Measurements from ENCODE around the gene WDR7.

WDR7 gene

DNA sequence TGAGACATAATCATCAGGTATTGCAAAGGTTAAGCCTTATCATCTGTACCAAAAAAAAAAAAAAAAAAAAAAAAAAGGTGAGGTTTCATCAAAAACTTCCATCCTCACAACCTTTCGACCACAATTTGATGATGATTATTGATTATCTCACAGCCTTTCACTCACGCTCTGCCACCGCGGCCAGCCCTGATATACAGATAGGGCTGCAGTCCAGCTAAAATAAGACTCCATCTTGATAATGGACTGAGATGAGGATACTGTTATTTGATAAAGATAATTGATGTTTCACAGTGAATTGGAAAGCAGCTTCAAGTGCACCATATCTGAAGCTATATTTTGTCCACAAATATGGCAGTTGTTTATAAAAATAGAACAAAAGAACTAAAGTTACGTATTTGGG is 336.1 kb downstream of the WDR7 start:
- H3K27ac ChIP-seq (ENCODE audit: poor library complexity, severe bottlenecking), result no peak overlapping the region
- no peaks in the 10 kb centered on the region for H3K36me3 ChIP-seq (ENCODE audit: low read depth)
- DNase-seq (ENCODE audit: low spot score), result no peak
- ATAC-seq (ENCODE audit: low read depth), result no peak
- no peak overlapping the region for H3K4me3 ChIP-seq (ENCODE audit: severe bottlenecking)
- TF ChIP-seq, protein P1, sequence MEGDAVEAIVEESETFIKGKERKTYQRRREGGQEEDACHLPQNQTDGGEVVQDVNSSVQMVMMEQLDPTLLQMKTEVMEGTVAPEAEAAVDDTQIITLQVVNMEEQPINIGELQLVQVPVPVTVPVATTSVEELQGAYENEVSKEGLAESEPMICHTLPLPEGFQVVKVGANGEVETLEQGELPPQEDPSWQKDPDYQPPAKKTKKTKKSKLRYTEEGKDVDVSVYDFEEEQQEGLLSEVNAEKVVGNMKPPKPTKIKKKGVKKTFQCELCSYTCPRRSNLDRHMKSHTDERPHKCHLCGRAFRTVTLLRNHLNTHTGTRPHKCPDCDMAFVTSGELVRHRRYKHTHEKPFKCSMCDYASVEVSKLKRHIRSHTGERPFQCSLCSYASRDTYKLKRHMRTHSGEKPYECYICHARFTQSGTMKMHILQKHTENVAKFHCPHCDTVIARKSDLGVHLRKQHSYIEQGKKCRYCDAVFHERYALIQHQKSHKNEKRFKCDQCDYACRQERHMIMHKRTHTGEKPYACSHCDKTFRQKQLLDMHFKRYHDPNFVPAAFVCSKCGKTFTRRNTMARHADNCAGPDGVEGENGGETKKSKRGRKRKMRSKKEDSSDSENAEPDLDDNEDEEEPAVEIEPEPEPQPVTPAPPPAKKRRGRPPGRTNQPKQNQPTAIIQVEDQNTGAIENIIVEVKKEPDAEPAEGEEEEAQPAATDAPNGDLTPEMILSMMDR (IDR thresholded peaks at IDR 0.05; ENCODE audit: poor library complexity, severe bottlenecking), result no peak
- H3K9me3 ChIP-seq (ENCODE audit: severe bottlenecking), result no peaks in the 10 kb centered on the region
- no peaks in the 10 kb centered on the region for H3K27me3 ChIP-seq (ENCODE audit: insufficient read depth, poor library complexity, severe bottlenecking)
- no peaks in the 10 kb centered on the region for H3K4me1 ChIP-seq (ENCODE audit: insufficient read depth, poor library complexity, severe bottlenecking)

DNA sequence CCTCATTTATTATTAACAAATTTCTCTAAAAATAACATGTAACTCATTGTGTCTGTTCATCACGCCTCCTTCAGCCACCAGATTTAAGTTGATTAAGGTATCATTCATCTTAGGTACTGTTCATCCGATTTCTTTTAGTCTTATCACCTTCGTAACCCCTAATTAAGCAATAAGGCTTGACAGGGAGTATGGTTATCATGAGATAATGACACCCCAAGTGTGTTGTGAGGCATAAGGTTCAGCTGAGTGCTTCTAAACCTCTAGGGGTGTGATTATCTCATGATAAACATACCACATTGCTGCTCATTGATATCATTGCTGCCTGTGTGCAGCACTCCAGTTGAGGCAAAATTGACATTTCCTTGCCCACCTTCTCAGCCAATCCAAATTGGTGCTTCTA is 336.9 kb downstream of the WDR7 start:
- Histone ChIP-seq H3K27ac (ENCODE audit: poor library complexity, severe bottlenecking) (no peak overlapping the region), H3K9me3 (ENCODE audit: severe bottlenecking) (no peaks in the 10 kb centered on the region), H3K4me3 (ENCODE audit: severe bottlenecking) (no peak overlapping the region), H3K27me3 (ENCODE audit: insufficient read depth, poor library complexity, severe bottlenecking) (no peaks in the 10 kb centered on the region), H3K4me1 (ENCODE audit: insufficient read depth, poor library complexity, severe bottlenecking) (peaks cover 7% of the 10 kb centered on the region), H3K36me3 (ENCODE audit: low read depth) (no peaks in the 10 kb centered on the region)
- DNase-seq (ENCODE audit: low spot score) (no peak), ATAC-seq (ENCODE audit: low read depth) (no peak)
- TF ChIP-seq, protein P1 (IDR thresholded peaks at IDR 0.05; ENCODE audit: poor library complexity, severe bottlenecking), result no peak

DNA sequence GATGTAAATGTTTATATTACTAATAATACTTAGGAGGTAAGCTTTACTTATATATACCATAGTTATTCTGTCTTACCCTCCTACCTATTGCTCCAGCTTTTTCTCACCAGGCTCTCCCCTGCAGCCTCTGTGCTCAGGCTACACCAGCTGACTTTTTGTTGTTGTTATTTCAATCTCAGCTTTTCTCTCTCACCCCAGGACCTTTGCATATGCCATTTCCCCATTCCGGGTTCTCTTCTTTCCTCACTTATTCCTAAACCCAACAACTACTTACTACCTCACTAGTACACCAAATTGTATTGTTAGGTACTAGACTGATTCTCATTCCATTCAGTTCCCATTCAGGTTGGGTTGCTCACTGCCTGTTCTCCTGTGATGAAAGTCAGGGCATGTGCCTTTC is 339.5 kb downstream of the WDR7 start:
- no peak for ATAC-seq (ENCODE audit: low read depth)
- Histone ChIP-seq H3K4me1 (ENCODE audit: insufficient read depth, poor library complexity, severe bottlenecking) (peaks cover 7% of the 10 kb centered on the region), H3K27me3 (ENCODE audit: insufficient read depth, poor library complexity, severe bottlenecking) (no peaks in the 10 kb centered on the region), H3K9me3 (ENCODE audit: severe bottlenecking) (no peaks in the 10 kb centered on the region), H3K36me3 (ENCODE audit: low read depth) (no peaks in the 10 kb centered on the region), H3K27ac (ENCODE audit: poor library complexity, severe bottlenecking) (no peak overlapping the region), H3K4me3 (ENCODE audit: severe bottlenecking) (no peak overlapping the region)
- TF ChIP-seq, protein P1 (IDR thresholded peaks at IDR 0.05; ENCODE audit: poor library complexity, severe bottlenecking), result no peak
- DNase-seq (ENCODE audit: low spot score), result no peak

DNA sequence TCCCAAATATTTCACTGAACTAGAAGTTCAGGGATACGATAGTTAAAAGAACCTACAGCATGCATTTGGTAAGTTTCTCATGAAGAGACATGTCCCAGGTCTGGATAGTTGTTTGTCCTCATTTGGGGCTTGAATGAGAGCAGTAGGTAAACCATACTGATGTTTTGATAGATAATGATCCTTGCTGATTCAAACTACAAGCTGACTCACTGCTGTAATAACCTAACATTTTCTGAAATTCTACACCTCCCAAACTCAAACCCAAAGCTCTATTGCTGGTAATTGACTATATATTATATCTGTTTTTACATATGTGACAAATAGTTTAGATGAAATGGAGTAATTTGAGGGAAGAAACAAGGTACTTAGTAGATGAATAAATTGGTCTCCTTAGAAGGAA is 341.6 kb downstream of the WDR7 start:
- TF ChIP-seq, protein P1 (IDR thresholded peaks at IDR 0.05; ENCODE audit: poor library complexity, severe bottlenecking), result no peak
- no peak for DNase-seq (ENCODE audit: low spot score)
- peak; percentile 72 for ATAC-seq (ENCODE audit: low read depth)
- Histone ChIP-seq H3K4me1 (ENCODE audit: insufficient read depth, poor library complexity, severe bottlenecking) (peaks cover 7% of the 10 kb centered on the region), H3K27me3 (ENCODE audit: insufficient read depth, poor library complexity, severe bottlenecking) (no peaks in the 10 kb centered on the region), H3K4me3 (ENCODE audit: severe bottlenecking) (no peak overlapping the region), H3K36me3 (ENCODE audit: low read depth) (no peaks in the 10 kb centered on the region), H3K9me3 (ENCODE audit: severe bottlenecking) (no peaks in the 10 kb centered on the region), H3K27ac (ENCODE audit: poor library complexity, severe bottlenecking) (no peak overlapping the region)

DNA sequence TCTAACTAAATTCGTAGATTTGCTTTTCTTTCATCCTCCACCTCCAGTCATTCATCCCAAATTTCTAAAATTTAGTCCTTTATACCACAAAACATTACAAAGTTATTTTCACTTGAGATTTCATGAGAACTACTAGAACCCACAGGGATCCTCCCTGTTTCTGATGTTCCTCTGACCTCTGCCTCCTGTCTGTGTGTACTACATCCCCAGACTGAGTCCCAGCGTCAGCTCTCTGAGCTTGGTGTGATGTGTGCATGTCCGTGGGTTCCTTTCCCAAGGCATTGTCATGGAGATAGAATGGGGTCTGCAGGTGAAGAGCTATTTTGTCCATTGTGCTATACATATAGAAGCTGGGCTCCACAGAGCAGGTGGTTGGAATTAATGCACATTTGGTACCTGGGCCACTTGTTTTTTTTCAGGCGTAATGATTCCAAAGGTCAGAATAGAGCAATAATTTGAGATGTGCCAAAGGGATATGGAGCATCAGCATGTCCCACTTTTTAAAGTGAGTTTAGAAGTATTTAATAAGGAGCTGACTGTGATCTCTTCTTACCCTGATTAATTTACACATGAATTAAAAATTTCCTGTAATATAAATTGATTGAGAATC is 344.5 kb downstream of the WDR7 start:
- no peak overlapping the region for H3K27ac ChIP-seq (ENCODE audit: poor library complexity, severe bottlenecking)
- ATAC-seq (ENCODE audit: low read depth), result no peak
- H3K9me3 ChIP-seq (ENCODE audit: severe bottlenecking), result no peaks in the 10 kb centered on the region
- TF ChIP-seq, protein P1 (IDR thresholded peaks at IDR 0.05; ENCODE audit: poor library complexity, severe bottlenecking), result no peak
- peaks cover 7% of the 10 kb centered on the region for H3K4me1 ChIP-seq (ENCODE audit: insufficient read depth, poor library complexity, severe bottlenecking)
- H3K36me3 ChIP-seq (ENCODE audit: low read depth), result no peaks in the 10 kb centered on the region
- no peaks in the 10 kb centered on the region for H3K27me3 ChIP-seq (ENCODE audit: insufficient read depth, poor library complexity, severe bottlenecking)
- DNase-seq (ENCODE audit: low spot score), result no peak
- H3K4me3 ChIP-seq (ENCODE audit: severe bottlenecking), result no peak overlapping the region
